Muscle layer of duodenum (tissue), 2 donors: ENCODE measurements around the gene BSCL2.
"Not testable (repeated sequence)": the region's sequence is repeated elsewhere in the genome, so short reads cannot be mapped to it uniquely, and the experiment has no call there.

Source experiments
- H3K27ac ChIP-seq: one replicate; pipeline ENCODE4 v1.7.0; 2013; ENCODE audit warnings: mild to moderate bottlenecking, low read length
- H3K27me3 ChIP-seq: one replicate; pipeline ENCODE4 v1.7.0; 2013; ENCODE audit warnings: low read depth, mild to moderate bottlenecking, control low read depth, low read length
- H3K36me3 ChIP-seq, 2 donors: one replicate each; pipeline ENCODE4 v1.7.0; 2013; ENCODE audit warnings: low read length in 2 of 2, control low read depth in 1 of 2, mild to moderate bottlenecking in 1 of 2; ENCODE audit not compliant: insufficient read depth in 2 of 2, control insufficient read depth in 1 of 2
- H3K4me1 ChIP-seq, 2 donors: one replicate each; pipeline ENCODE4 v1.7.0; 2013; ENCODE audit warnings: low read length in 2 of 2, mild to moderate bottlenecking in 2 of 2, control low read depth in 1 of 2, moderate library complexity in 1 of 2; ENCODE audit not compliant: insufficient read depth in 2 of 2, control insufficient read depth in 1 of 2
- H3K4me3 ChIP-seq, 2 donors: one replicate each; pipeline ENCODE4 v1.7.0; 2013; ENCODE audit warnings: low read length in 2 of 2, low read depth in 1 of 2, mild to moderate bottlenecking in 1 of 2
- H3K9me3 ChIP-seq, 2 donors: one replicate each; pipeline ENCODE4 v1.7.0; 2013; ENCODE audit warnings: low read length in 2 of 2, control low read depth in 1 of 2, mild to moderate bottlenecking in 1 of 2; ENCODE audit not compliant: control insufficient read depth in 1 of 2
- donor health status: healthy.

Gene BSCL2

GRCh38 chr11:62705880-62706849 is 1.1 kb downstream of the BSCL2 start:
- Histone ChIP-seq H3K9me3 (no peaks in the 10 kb centered on the region), H3K27ac (peak overlapping the region; percentile 88), H3K4me1 (peaks cover 23 to 44% of the 10 kb centered on the region in 2 donors), H3K36me3 (peaks cover 2 to 7% of the 10 kb centered on the region in 2 donors), H3K27me3 (no peaks in the 10 kb centered on the region), H3K4me3 (peak overlapping the region; percentile 79 to 91)

- Histone ChIP-seq H3K4me3 (peak overlapping the region; percentile 79 to 91), H3K27me3 (no peaks in the 10 kb centered on the region), H3K4me1 (peaks cover 22 to 39% of the 10 kb centered on the region in 2 donors), H3K27ac (peak overlapping the region; percentile 88), H3K36me3 (peaks cover 2 to 3% of the 10 kb centered on the region in 2 donors), H3K9me3 (no peaks in the 10 kb centered on the region)
These were observed 1.8 kb downstream of the BSCL2 start for GRCh38 chr11:62705413-62705812.

- H3K9me3 ChIP-seq, H3K4me3 ChIP-seq, H3K27ac ChIP-seq, H3K27me3 ChIP-seq, H3K36me3 ChIP-seq: not testable (repeated sequence)
- H3K4me1 ChIP-seq, result peaks cover 17 to 33% of the 10 kb centered on the region in 2 donors
These were observed 3.3 kb downstream of the BSCL2 start for GRCh38 chr11:62703921-62704320.

GRCh38 chr11:62702246-62702645 is 5.0 kb downstream of the BSCL2 start:
- Histone ChIP-seq H3K27ac (no peak overlapping the region), H3K4me1 (peaks cover 13 to 19% of the 10 kb centered on the region in 2 donors), H3K4me3 (no peak overlapping the region), H3K36me3 (peaks cover 0 to 3% of the 10 kb centered on the region in 2 donors), H3K27me3 (no peaks in the 10 kb centered on the region), H3K9me3 (no peaks in the 10 kb centered on the region)

- Histone ChIP-seq H3K4me1 (peaks cover 0 to 12% of the 10 kb centered on the region in 2 donors), H3K9me3 (no peaks in the 10 kb centered on the region), H3K27me3 (no peaks in the 10 kb centered on the region), H3K36me3 (peaks cover 25 to 30% of the 10 kb centered on the region in 2 donors), H3K4me3 (no peak overlapping the region), H3K27ac (no peak overlapping the region)
These were observed 12.6 kb downstream of the BSCL2 start for GRCh38 chr11:62694455-62695167.

GRCh38 chr11:62693624-62694023 is 13.6 kb downstream of the BSCL2 start:
- peaks cover 0 to 12% of the 10 kb centered on the region in 2 donors for H3K4me1 ChIP-seq
- not testable (repeated sequence) for H3K27me3 ChIP-seq, H3K9me3 ChIP-seq, H3K4me3 ChIP-seq, H3K27ac ChIP-seq
- peaks cover 25 to 30% of the 10 kb centered on the region in 2 donors for H3K36me3 ChIP-seq

GRCh38 chr11:62689421-62690183 is 17.6 kb downstream of the BSCL2 start, which contains the start of gene LRRN4CL:
Gene LRRN4CL, minus strand, starts transcription at chr11:62689530. Its CDS starts 1,022 bp downstream, at chr11:62688508.
- H3K4me3 ChIP-seq, result peak within 1 kb of the TSS; percentile 47 to 49
- peak within 1 kb of the TSS; percentile 74 for H3K27ac ChIP-seq
- no peaks in the 10 kb centered on the region for H3K27me3 ChIP-seq
- peaks cover 25 to 30% of the 10 kb centered on the region in 2 donors for H3K36me3 ChIP-seq
- H3K9me3 ChIP-seq, result no peaks in the 10 kb centered on the region
- peaks cover 0 to 12% of the 10 kb centered on the region in 2 donors for H3K4me1 ChIP-seq

GRCh38 chr11:62688491-62688890 is 18.7 kb downstream of the BSCL2 start:
- Histone ChIP-seq H3K27ac (peak overlapping the region; percentile 49), H3K4me3 (peak overlapping the region; percentile 47), H3K4me1 (peaks cover 0 to 12% of the 10 kb centered on the region in 2 donors), H3K9me3 (no peaks in the 10 kb centered on the region), H3K36me3 (peaks cover 25 to 30% of the 10 kb centered on the region in 2 donors), H3K27me3 (no peaks in the 10 kb centered on the region)

GRCh38 chr11:62687508-62688396 is 19.5 kb downstream of the BSCL2 start:
- no peak overlapping the region for H3K27ac ChIP-seq
- peak overlapping the region; percentile 47 for H3K4me3 ChIP-seq
- peaks cover 22 to 27% of the 10 kb centered on the region in 2 donors for H3K36me3 ChIP-seq
- peaks cover 0 to 12% of the 10 kb centered on the region in 2 donors for H3K4me1 ChIP-seq
- no peaks in the 10 kb centered on the region for H3K9me3 ChIP-seq
- no peaks in the 10 kb centered on the region for H3K27me3 ChIP-seq

GRCh38 chr11:62682518-62682917 is 24.7 kb downstream of the BSCL2 start:
- no peak overlapping the region for H3K27ac ChIP-seq
- no peaks in the 10 kb centered on the region for H3K9me3 ChIP-seq
- H3K36me3 ChIP-seq, result peaks cover 0 to 5% of the 10 kb centered on the region in 2 donors
- no peaks in the 10 kb centered on the region for H3K27me3 ChIP-seq
- H3K4me1 ChIP-seq, result peaks cover 6 to 15% of the 10 kb centered on the region in 2 donors
- H3K4me3 ChIP-seq, result no peak overlapping the region
